Panc1 (cell line): ENCODE measurements around the gene KDM4B.

Source experiments
- POLR2AphosphoS5 ChIP-seq: IDR thresholded peaks from 2 replicates; pipeline ENCODE4 v1.6.1; 2012; ENCODE audit warnings: mild to moderate bottlenecking, low read depth, low read length, moderate library complexity
- SIN3A ChIP-seq: IDR thresholded peaks from 2 replicates; pipeline ENCODE4 v1.6.1; 2012; ENCODE audit warnings: low read depth, mild to moderate bottlenecking, low read length, moderate library complexity, borderline replicate concordance; ENCODE audit not compliant: insufficient read depth
- TF ChIP-seq, protein P1 (sequence below): fragments of 450-650 bp; IDR thresholded peaks from 2 replicates; pipeline ENCODE4 v1.5.1; 2017; ENCODE audit warnings: mild to moderate bottlenecking

DNA sequence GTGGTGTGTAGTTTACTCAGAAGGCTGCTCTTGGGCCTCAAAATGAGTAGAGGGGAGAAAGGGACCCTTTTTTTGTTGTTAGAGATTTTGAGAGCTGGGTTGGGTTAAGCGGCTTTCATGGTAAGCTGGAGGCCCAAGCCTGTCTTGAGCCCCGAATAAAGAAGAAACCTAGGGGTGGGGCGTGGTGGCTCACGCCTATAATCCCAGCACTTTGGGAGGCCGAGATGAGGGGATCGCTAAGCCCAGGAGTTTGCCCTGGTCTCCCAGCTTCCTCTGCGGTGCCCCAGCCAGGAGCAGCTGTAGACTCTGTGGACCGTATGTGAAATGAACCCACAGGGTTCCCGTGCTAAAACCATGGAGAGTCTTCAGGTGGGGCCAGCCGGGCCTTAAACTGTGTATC is 56.1 kb downstream of the KDM4B start:
- TF ChIP-seq, protein P1, sequence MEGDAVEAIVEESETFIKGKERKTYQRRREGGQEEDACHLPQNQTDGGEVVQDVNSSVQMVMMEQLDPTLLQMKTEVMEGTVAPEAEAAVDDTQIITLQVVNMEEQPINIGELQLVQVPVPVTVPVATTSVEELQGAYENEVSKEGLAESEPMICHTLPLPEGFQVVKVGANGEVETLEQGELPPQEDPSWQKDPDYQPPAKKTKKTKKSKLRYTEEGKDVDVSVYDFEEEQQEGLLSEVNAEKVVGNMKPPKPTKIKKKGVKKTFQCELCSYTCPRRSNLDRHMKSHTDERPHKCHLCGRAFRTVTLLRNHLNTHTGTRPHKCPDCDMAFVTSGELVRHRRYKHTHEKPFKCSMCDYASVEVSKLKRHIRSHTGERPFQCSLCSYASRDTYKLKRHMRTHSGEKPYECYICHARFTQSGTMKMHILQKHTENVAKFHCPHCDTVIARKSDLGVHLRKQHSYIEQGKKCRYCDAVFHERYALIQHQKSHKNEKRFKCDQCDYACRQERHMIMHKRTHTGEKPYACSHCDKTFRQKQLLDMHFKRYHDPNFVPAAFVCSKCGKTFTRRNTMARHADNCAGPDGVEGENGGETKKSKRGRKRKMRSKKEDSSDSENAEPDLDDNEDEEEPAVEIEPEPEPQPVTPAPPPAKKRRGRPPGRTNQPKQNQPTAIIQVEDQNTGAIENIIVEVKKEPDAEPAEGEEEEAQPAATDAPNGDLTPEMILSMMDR, result no peak
- no peak for TF ChIP-seq POLR2AphosphoS5
- TF ChIP-seq SIN3A, result no peak
